ENCODE results near the gene CCIN. TPM values are rescaled to one million over a fixed set of nuclear protein-coding genes. Genes with fewer than 3 reads are reported as not detected.

Gene CCIN
- polyA plus RNA-seq, 3 donors: 0.11 to 2.3 (median 0.35) TPM

DNA sequence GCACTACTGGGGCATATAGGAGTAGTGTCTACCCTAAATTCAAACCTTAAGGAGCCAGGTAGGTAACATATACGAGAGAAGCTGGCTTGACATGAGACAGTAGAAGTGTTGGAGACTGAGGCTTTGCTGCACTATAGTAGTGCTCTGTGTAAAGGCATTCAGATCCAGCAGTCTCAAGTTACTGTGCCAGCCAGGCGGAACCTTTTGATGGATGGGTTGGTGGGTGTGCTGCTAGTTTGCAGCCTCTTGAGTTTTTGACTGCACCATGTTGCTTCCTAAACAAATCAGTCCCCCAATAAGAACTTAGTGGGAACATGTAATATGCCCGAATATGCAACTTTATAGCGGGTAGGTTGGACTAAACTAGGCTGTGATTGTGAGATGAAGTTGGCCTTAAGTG lies 23.0 kb downstream of the CCIN start:
- intact Hi-C loops (cut with micrococcal nuclease): no loop called here
- Mint-ChIP-seq H3K27ac (peak overlapping the region in 5 of 7 donors; percentile 21 to 96 (median 68)), H3K9me3 (no peaks in the 10 kb centered on the region), H3K4me1 (peaks cover 39% of the 10 kb centered on the region), H3K36me3 (peaks cover 18 to 37% of the 10 kb centered on the region in 2 donors), H3K4me3 (peak overlapping the region; percentile 95 to 97), H3K27me3 (ENCODE audit: low read depth in 3 of 3) (peaks cover 5 to 8% (median 7%) of the 10 kb centered on the region in 3 donors)
- H3K4me1 ChIP-seq (ENCODE audit: control insufficient read depth in 1 of 2, insufficient read depth in 2 of 2, low read length in 2 of 2): peaks cover 31 to 40% of the 10 kb centered on the region in 2 donors
- peak overlapping the region; percentile 82 for H3K4me2 ChIP-seq (replicated peaks; ENCODE audit: extremely low read depth, low read length, poor library complexity, severe bottlenecking)
- no peaks in the 10 kb centered on the region for H3K27me3 ChIP-seq (ENCODE audit: control insufficient read depth in 2 of 2, insufficient read depth in 2 of 2, low read length in 2 of 2)
- H3K9ac ChIP-seq (ENCODE audit: insufficient read depth, low read length, poor library complexity, severe bottlenecking): peak overlapping the region; percentile 92
- H3K27ac ChIP-seq (ENCODE audit: low read depth in 1 of 2, low read length in 2 of 2): peak overlapping the region in 1 of 2 donors; percentile 92
- no peaks in the 10 kb centered on the region for H3K9me3 ChIP-seq (replicated peaks in 1 of 2; ENCODE audit: control insufficient read depth in 1 of 2, insufficient read depth in 1 of 2, low read length in 2 of 2)
- H3K4me3 ChIP-seq (replicated peaks in 1 of 3; ENCODE audit: low read depth in 2 of 3, low read length in 3 of 3): peak overlapping the region; percentile 79 to 85 (median 84)
- H2AFZ ChIP-seq (ENCODE audit: insufficient read depth, low read depth, low read length, poor library complexity, severe bottlenecking): no peak overlapping the region
- no peak for DNase-seq
- H4K20me1 ChIP-seq (ENCODE audit: insufficient read depth, low read length): peaks cover 59% of the 10 kb centered on the region
- 60% methylated on average over 1 of the region's 4 CpGs for WGBS (ENCODE audit: insufficient coverage)
- peaks cover 65% of the 10 kb centered on the region for H3K79me2 ChIP-seq (ENCODE audit: insufficient read depth, low read length)
- H3K36me3 ChIP-seq (replicated peaks in 1 of 2; ENCODE audit: control insufficient read depth in 1 of 2, insufficient read depth in 2 of 2, low read length in 2 of 2): peaks cover 5 to 24% of the 10 kb centered on the region in 2 donors
- TF ChIP-seq, protein P1, sequence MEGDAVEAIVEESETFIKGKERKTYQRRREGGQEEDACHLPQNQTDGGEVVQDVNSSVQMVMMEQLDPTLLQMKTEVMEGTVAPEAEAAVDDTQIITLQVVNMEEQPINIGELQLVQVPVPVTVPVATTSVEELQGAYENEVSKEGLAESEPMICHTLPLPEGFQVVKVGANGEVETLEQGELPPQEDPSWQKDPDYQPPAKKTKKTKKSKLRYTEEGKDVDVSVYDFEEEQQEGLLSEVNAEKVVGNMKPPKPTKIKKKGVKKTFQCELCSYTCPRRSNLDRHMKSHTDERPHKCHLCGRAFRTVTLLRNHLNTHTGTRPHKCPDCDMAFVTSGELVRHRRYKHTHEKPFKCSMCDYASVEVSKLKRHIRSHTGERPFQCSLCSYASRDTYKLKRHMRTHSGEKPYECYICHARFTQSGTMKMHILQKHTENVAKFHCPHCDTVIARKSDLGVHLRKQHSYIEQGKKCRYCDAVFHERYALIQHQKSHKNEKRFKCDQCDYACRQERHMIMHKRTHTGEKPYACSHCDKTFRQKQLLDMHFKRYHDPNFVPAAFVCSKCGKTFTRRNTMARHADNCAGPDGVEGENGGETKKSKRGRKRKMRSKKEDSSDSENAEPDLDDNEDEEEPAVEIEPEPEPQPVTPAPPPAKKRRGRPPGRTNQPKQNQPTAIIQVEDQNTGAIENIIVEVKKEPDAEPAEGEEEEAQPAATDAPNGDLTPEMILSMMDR (IDR thresholded peaks at IDR 0.05): no peak

DNA sequence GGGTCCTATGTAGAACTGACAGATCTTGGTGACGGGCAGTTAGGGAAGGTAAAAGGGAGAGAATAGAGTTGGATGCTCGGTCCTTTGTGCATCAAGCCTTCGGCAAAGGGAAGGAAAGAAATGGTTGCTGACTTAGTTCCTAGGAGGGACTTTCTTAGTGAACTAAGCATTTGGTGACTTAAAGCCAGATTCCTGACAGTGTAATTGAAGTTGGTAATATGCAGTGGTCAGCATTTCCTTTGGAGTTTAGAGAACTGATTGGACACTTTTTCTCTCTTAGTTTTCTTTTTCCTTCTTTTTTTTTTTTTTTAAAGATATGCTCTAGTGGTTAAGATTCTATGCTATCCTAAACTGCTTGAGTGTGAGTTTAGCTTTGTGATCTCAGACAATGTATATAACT lies 23.8 kb downstream of the CCIN start:
- no peak overlapping the region for H2AFZ ChIP-seq (ENCODE audit: insufficient read depth, low read depth, low read length, poor library complexity, severe bottlenecking)
- intact Hi-C loops (cut with micrococcal nuclease): no loop called here
- H3K9ac ChIP-seq (ENCODE audit: insufficient read depth, low read length, poor library complexity, severe bottlenecking): no peak overlapping the region
- peak overlapping the region in 1 of 3 experiments; percentile 85 for H3K4me3 ChIP-seq (replicated peaks in 1 of 3; ENCODE audit: low read depth in 2 of 3, low read length in 3 of 3)
- peaks cover 4 to 8% (median 4%) of the 10 kb centered on the region in 3 donors for H3K27me3 Mint-ChIP-seq (ENCODE audit: low read depth in 3 of 3)
- H3K36me3 Mint-ChIP-seq: peaks cover 24 to 45% of the 10 kb centered on the region in 2 donors
- TF ChIP-seq, protein P1 (IDR thresholded peaks at IDR 0.05): no peak
- peak overlapping the region; percentile 82 for H3K4me2 ChIP-seq (replicated peaks; ENCODE audit: extremely low read depth, low read length, poor library complexity, severe bottlenecking)
- peaks cover 39% of the 10 kb centered on the region for H3K4me1 Mint-ChIP-seq
- no peaks in the 10 kb centered on the region for H3K27me3 ChIP-seq (ENCODE audit: control insufficient read depth in 2 of 2, insufficient read depth in 2 of 2, low read length in 2 of 2)
- H3K36me3 ChIP-seq (replicated peaks in 1 of 2; ENCODE audit: control insufficient read depth in 1 of 2, insufficient read depth in 2 of 2, low read length in 2 of 2): peaks cover 12 to 32% of the 10 kb centered on the region in 2 donors
- DNase-seq: peak in 1 of 3 donors; percentile 4
- peaks cover 73% of the 10 kb centered on the region for H3K79me2 ChIP-seq (ENCODE audit: insufficient read depth, low read length)
- WGBS (ENCODE audit: insufficient coverage): 58% methylated on average over 3 of the region's 3 CpGs
- peaks cover 67% of the 10 kb centered on the region for H4K20me1 ChIP-seq (ENCODE audit: insufficient read depth, low read length)
- H3K9me3 Mint-ChIP-seq: no peaks in the 10 kb centered on the region
- H3K27ac Mint-ChIP-seq: peak overlapping the region in 6 of 7 donors; percentile 19 to 84 (median 40)
- no peaks in the 10 kb centered on the region for H3K9me3 ChIP-seq (replicated peaks in 1 of 2; ENCODE audit: control insufficient read depth in 1 of 2, insufficient read depth in 1 of 2, low read length in 2 of 2)
- H3K4me1 ChIP-seq (ENCODE audit: control insufficient read depth in 1 of 2, insufficient read depth in 2 of 2, low read length in 2 of 2): peaks cover 31 to 40% of the 10 kb centered on the region in 2 donors
- H3K27ac ChIP-seq (ENCODE audit: low read depth in 1 of 2, low read length in 2 of 2): peak overlapping the region in 1 of 2 donors; percentile 62
- H3K4me3 Mint-ChIP-seq: peak overlapping the region; percentile 95 to 97

Data from CD14-positive monocyte (primary cell).